ENCODE data around the gene GORAB.
A peak's percentile ranks its signal among the peaks of the same experiment; 100 is the strongest.

Gene GORAB

DNA sequence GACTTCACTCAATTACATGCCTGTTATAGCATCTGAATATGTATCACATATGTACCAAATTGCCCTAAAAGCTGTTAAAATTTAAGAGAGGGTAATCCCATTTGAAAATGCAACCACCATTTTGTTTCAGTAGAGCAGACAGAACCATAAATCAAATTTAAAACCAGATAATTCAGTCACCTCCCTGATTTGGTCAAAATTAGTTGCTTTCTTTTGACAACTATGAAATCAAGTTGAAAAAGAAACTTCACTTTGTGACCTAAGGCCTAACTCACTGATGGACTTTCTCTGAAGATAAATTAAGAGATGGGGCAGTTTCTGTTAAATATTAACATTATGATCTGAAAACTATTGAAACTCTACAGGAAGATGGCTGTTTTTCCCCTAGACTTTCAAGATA lies 6.7 kb downstream of the GORAB start:
- no peak for DNase-seq (ENCODE audit: low read depth)

DNA sequence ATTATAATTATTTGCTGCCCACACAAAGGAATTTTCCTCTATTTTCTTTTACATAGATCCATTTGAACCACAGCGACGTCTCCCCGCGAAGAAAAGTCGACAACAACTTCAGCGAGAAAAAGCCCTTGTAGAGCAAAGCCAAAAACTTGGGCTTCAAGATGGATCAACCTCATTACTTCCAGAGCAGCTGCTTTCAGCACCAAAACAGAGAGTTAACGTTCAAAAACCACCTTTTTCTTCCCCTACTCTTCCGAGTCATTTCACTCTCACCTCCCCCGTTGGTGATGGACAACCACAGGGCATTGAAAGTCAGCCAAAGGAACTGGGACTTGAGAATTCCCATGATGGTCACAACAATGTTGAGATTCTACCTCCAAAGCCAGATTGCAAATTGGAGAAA lies 7.2 kb downstream of the GORAB start:
- no peak for DNase-seq (ENCODE audit: low read depth)

DNA sequence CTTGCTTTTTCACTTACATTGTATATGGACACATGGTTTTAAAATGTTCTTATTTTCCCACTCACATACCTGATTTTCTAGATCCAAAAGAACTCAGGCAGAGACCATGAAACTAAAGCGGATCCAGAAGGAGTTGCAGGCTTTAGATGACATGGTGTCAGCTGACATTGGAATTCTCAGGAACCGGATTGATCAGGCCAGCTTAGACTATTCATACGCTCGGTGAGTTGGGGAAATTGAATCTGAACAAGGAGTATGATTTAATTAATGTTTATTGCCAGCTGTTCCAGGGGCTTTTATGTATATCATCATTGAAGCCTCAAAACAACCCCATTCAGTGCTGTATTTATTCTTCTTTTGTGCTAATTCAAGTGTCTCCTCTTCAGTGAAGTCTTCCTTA lies 12.7 kb downstream of the GORAB start:
- no peak for DNase-seq (ENCODE audit: low read depth)

DNA sequence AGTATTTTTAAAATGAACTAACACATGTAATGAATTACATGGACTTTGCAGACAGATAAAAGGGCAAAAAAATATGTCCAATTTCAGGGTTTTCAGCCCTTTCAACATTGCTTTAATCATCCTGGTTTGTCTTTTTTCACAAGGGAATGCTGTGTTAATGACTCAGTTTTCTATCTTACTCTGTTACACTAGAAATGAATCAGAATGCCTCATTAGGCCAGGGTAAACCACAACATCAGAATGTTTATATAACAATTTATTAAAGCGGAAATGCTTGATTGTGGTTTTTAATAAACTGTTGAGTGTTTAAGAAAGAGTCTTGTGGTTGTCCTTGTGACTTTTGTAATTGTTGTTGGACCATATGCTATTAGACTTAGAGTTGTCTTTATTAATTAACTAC lies 13.5 kb downstream of the GORAB start:
- peak; percentile 90 for DNase-seq (ENCODE audit: low read depth)

DNA sequence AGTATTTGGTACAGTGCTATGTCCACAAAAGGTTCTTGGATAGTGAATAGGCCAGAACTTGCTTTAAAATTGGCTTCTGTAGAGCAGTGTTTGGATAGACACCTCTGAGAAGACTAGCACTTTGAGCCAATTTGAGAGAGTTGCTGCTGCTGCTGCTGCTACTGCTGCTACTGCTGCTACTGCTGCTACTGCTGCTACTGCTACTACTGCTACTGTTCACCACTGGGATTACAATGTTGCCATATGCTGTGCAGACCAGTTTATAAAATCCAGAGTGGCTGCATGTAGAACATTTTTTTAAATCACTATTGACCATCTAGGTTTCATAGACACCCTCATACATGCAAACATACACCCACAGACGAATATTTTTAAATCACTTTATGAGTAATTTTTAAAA lies 15.3 kb downstream of the GORAB start:
- DNase-seq (ENCODE audit: low read depth) = no peak

DNA sequence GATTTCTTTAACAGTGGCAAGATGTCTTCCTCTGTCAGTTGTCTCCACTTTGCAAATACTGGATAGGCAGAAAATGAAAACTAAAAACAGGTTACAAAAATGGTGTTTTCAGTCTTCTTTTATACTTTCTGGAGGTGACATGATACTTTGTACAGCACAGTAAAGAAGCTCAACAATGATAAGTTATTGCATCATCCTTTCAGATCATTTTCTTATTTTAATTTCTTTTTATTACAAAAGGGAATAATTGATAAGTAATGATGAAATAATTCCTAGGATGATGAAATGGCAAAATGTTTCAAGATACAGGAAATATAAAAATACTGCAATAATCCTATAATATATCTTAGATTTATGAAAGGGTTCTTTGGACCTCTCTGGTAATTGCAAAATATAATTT lies 16.5 kb downstream of the GORAB start:
- no peak for DNase-seq (ENCODE audit: low read depth)

DNA sequence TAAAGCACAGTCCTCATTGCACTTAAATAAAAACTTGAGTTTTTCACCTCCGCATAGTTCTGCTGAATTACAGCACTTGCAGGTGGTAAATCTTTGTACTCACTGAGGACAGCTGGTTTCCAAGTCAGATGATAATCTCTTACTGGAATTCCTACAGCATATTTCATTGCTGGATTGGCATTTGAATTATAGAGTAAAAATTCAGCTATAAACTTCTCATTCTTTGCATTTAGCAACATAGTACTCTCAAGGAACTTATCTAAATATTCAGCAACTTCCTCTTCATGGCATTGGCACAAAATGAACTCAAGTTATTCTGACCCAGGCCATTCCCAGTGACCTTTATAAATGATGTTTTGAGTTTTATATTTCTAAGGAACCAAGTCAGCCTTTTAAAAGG lies 23.4 kb downstream of the GORAB start:
- peak; percentile 24 for DNase-seq (ENCODE audit: low read depth)

DNA sequence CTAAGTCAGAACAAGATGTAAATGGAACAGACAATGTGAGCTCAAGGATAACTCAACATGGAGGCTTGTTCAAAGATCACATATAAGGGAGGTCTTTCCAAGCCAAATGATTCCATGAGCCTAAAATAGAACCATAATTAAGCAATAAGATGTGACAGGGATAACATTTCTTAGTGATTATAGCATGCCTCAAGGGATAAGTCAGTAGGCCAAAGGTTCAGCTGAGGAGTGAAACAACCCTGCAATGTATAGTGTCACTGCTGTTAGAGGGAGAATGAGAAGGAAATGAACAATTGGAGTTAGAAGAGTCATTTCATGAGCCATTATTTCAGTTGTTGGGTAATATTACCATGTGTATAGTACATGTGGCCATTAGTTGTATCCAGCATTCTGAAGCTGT lies 25.0 kb downstream of the GORAB start:
- peak; percentile 86 for DNase-seq (ENCODE audit: low read depth)

DNA sequence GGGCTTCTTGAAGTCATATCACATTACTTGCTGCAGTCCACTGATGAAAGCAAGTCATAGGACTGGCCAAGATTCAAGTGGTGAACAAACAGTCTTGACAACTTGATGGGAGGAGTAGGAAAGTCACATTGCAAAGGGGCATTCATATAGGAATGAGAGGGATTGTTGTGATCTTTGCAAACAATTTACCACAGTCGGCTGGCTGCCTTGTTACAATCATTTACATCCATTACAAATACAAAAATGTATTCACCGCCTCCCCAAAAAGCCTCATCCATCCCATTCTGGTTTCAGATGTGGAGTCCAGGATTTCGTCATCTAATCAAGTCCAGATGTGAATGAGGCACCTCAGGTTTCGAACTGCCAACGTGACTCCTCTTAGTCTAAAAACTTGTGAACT lies 26.8 kb downstream of the GORAB start:
- DNase-seq (ENCODE audit: low read depth) = peak; percentile 35

DNA sequence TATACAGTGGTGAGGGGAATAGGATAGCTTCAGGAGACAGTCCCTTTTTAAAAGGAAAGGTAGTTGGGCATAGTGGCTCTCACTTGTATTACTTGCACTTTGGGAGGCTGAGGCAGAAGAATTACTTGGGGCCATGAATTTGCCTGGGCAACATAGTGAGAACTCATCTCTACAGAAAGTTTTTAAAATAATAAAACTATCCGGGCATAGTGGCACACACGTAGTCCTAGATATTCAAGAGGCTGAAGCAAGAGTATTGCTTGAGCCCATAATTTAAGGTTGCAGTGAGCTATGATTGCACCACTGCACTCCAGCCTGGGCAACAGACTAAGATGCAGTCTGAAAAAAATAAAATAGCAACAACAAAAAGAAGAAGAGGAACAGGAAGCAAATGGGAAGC lies 27.2 kb downstream of the GORAB start:
- DNase-seq (ENCODE audit: low read depth) = no peak

DNA sequence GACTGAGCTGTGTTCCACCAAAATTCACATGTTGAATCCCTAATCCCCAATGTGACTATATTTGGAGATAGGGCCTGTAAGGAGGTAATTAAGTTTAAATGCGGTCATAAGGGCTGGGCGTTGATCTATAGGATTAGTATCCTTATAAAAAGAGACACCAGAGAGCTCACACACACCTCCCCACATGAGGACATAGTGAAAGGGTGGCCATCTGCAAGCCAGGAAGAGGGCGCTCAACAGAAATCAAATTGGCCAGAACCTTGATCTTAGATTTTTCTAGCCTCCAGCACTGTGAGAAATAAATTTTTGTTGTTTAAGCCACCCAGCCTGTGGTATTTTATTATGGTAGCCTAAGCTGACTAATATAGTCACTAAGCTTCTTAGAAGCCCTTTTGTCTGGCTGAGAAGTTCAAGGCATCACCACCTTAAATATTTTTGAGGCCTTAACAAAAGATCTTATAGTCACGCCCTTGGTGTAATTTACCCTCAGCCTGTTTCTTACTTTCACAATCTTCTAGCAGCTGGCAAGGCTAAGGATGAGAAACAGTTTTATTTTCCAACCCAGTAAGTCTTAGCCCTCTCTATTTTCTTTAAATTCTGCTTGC lies 28.8 kb downstream of the GORAB start:
- DNase-seq (ENCODE audit: low read depth) = no peak

DNA sequence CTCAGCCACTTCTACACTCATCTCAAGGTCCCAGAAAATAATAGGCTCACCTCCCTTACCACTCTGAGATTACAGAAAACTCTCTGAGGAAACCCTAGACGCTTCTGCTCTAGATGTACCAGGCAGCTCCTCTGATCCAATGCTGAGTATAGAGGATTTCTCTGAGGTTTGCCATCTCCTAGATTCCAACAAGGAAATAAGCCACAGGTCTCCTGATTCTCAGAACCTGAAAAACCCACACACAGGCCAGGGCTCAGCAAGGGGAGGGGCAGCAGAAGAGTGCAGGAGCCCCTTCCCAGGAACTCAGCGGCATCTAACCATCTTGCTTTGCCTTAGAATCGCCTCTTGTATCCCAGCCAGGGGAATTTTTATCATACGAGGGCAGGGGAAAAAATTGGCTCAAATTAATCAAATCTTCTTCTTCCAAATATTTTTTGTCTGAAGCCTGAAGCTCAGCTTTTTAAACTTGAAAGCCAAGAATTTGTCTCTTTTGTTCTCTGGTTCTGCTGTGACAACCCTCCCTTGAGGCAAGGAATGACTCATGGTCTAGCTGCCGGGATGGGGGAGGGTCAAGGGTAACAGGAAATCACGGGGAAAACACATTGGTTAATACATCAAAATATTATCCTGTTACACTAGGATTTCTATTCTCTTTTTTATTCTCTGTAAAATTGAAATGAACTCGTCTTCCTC lies 30.8 kb downstream of the GORAB start:
- peak; percentile 93 for DNase-seq (ENCODE audit: low read depth)

DNA sequence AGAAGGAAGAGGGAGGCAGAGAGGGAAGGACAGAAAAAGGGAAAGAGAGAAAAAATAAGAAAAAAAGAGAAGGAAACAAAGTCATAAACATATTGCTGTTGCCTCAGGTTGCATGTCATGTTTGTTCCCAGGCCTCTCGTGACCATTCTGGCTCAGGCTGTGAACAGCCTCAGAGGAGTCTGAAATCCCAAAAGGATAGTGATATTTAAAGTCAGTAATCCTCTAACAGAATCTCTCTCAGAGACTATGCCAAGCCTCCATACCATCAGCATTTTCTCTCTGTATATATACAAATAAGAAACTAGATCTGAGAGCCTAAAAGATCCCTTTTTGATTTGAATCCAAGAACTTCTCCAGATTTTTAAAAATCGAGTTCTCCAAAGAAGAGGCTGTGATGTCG lies 35.2 kb downstream of the GORAB start:
- peak; percentile 65 for DNase-seq (ENCODE audit: low read depth)

DNA sequence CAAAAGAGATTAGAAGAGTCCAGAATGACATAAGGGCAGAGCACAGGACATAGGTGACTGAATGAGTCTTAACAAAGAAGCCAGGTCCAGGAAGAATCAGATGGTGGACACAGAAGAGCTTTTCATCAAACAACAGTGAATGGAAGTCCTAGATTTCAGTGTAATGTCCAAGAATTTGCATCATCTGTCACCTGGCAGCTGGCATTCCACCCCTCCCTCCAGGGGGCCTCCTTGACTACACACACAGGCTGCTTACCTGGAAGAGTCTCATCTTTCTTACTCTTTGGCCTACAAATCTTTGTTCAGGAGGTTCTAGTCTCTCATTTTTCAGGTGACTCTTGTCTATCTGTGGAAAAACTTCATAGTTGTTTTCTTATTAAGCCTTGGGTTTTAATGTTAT lies 36.2 kb downstream of the GORAB start:
- DNase-seq (ENCODE audit: low read depth) = no peak

DNA sequence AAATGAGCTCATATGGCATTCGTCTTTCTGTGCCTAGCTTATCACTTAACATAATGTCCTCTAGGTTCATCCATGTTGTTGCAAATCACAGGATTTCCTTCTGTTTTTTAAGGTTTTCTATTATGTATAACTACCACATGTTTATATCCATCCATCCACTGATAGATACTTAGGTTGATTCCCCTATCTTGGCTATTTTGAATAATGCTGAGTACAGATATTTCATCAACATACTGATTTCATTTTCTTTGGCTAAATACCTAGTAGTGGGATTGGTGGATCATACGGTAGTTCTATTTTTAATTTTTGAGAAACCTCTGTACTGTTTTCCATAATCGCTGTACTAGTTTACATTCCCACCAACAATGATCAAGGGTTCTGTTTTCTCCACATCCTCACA lies 45.0 kb downstream of the GORAB start:
- DNase-seq (ENCODE audit: low read depth) = no peak

DNA sequence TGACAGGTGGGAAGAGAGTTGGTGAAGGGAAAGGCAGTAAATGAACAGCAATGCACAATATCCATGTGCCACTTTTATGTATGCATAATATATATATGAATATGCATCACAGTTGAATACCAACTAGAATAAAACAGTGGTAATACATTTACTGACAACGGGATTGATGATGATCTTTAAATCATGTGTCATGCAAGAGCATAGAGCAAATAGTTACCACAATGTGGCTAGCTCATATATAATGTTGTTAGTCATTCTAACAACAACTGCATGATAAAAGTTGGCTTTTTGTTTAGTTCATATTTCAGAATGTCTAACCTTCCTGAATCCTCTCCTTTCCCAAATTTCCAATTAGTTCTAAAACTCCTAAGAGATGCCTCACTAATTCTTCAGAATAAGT lies 46.4 kb downstream of the GORAB start:
- DNase-seq (ENCODE audit: low read depth) = no peak

DNA sequence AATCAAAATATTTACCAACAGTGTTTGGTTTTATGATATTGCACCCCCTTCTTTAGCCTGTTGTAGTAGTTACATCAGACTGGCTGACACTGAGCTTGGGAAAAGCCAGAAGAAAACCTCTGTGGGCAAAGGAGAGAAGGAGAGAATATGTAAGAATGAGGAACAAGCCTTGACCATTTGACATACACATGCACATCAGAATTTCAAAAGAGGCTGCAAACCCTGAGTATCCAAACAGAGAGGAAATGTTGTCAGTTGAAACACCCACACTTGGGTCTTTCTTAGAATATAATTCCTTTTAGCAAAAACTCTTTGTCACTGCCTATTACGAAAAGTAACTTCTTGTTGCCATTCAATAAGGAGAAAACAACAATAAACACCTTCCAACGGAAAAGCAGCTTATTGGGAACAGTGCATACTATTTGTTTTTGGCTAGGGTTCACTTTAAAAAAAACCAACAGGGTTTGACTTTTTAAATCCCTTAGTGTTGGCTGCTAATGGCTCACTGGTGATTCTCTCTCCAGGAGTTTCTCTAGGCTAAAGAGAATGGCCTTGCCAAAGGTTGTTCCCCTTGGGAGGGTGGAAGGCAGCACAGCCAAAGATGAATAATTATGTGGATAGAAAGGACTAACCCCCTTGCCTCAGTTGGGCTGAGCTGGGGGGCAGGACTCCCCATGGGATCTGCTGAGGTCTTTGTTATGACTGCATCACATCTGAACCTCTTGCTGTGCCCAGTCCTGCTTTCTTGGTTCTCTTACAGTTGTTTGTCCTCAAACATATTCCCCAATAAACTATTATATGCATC lies 48.9 kb downstream of the GORAB start:
- no peak for DNase-seq (ENCODE audit: low read depth)

DNA sequence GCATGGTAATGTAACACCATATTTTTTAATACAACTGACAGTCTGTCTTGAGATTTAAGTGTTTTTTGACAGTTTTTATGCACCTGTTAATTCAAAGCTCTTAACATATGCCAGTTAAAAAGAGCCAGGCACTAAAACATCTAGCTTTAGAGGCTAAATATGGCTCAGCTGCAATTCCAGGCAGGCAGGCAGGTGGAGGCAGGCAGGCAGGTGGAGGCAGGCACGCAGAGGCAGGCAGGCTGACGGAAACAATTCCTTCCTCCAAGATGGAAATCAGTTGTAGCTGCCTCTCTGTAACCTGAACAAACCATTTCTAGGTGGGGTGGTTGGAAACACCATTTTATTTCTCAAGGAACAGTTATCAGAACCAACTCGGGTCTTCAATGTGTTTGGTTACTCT lies 51.2 kb downstream of the GORAB start:
- no peak for DNase-seq (ENCODE audit: low read depth)

DNA sequence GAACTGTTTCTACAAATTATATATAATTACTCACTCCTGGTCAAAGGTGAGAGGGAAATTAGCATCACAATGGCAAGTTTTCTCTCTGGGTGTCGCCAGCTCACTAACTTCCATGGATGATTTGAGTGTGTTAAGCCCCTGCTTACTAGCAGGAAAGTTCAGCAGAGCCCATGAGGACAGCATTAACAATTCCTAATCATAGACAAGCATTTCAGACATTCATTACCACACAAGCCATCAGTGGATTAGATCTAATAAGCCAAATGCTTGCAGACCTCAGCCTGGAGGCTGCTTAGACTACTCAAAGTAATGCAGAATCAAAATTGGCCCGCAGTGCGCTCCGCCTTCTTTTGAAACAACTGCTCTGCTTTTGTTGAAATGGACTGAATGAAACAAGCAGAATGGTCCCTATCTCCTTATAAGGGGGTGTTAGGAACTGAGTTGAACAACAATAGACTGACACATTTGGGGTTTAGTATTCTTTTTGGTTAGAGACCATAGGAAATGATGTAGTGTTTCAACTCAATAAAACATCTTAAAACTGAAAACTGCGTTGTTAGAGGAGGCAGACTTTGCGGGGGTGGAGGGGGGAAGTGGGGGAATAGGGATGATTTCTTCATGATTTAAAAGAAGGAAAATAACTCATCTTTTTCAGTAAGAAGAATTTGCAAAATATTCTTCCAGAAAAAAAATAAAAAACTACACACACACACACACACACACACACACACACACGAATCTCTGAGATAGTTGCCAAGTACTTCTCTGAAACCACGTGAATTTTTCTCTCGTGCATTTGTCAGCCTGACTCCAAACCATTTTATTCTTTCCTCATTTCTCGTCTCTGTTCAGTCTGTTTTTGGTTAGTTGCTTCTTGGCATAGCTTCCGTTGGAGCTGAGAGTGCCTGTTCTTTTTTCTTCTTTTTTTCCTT lies 54.6 kb downstream of the GORAB start:
- DNase-seq (ENCODE audit: low read depth) = peak; percentile 94

DNA sequence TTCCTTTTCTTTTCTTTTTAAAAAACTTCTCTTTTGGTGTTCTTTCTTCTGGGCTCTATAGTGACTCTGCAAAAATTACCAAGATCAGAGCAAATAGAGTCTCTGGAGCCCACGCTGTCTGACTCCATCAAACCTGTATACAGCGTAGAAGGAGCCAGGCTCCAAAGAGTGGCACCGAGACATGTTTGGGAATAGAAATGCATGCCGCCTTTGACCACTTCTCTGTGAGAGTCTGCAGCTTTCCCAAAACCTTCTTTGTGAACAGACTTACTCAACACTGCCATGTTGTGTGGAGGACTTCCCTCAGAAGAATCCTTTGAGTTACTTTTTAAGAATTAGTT lies 55.3 kb downstream of the GORAB start:
- no peak for DNase-seq (ENCODE audit: low read depth)

DNA sequence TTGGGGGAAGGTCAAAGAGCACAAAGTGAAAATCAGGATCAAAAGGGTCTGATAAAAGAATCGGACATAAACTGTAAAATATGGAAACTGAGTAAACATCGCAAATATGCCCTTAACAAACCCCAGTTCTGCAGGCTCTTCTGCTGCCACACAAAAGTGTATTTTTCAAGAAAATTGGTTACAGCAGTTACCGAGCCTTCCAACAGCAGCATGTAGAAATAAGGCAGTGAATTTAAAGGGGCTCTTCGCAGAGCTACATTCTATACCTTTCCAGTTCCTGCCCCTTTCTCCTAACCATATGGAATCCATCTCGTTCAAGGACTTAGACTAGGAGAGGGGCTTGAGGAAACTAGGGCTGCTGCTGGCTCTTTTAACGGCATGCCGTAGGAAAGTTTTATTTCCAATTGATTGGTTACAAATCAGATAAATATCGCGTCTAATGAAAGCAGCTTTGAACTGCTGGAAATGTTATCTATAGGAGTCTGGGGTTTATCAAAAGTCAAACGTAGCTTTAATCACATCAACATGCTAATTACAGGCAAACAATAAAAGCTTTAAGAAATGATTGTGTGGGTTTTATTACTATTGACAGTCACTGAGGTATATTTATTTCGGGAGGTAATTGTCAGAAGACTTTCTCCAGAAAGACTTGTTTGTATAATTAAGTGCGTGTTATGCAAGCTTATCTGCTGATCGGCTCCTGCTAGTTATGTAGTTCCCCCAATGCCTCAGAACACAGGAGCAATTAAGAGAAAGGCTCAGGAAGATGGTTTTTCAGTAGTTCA lies 59.1 kb downstream of the GORAB start:
- peak; percentile 25 for DNase-seq (ENCODE audit: low read depth)
